SH-SY5Y (cell line): ENCODE results near the gene RCOR3.

Experiments used
- GATA2 ChIP-seq: IDR thresholded peaks from 2 replicates; pipeline ENCODE4 v1.6.1; 2011; ENCODE audit warnings: mild to moderate bottlenecking, low read depth, low read length
- GATA3 ChIP-seq: IDR thresholded peaks from 2 replicates; pipeline ENCODE4 v1.6.1; 2011; ENCODE audit warnings: low read depth, mild to moderate bottlenecking, low read length, moderate library complexity

DNA sequence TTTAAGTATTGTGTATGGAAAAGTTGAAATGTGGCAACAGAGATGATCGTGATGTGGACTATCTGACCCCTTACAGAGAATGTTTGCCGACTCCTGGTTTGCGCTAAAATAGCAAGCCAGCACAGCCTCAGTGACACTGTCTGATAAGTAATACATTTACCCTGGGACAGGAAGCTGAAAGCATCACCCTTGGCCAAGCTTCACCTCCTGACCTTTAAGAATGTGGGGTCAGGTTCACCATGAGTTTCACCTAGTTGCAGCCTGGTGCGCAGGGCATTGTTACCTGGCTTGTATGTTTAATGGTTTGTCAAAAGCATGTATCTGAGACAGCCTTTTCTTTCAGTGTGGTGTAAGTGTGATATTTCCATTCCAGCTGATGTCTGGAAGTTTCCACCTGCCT lies 96.7 kb downstream of the RCOR3 start:
- TF ChIP-seq GATA2 (no peak), GATA3 (no peak)
